ENCODE results near the gene ADAMTS8.

ADAMTS8 gene

DNA sequence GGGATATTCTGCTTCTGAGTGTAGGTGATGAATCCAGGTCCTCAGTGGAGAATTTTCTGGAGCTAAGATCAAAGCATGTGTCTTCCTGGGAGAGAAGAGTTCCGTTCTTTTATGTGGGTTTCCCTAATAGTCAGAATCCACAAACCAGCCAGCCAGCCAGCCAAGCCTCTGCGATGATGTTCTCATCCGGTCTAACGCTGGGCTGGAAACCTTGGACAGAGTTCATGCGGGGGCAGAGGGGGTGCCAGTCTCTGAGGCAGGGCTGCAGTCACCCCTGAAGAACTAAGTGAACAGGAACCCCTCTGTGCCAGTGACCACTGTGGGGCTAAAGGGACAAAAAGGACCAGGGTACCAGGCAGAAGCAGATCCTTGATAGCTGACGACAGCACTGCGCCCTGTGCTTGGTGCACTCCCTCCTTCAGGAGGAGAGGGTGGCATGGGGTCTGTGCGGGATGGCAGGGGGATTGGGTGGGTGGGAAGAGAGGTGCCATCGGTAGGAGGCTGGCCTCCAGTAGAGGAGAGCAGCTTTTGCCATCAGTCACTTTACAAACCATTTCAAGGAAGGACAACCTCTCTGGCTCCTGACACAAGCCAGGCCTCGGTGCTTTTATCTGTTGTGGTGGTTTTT lies 47.1 kb upstream of the ADAMTS8 start:
- Histone ChIP-seq H2AK5ac (ENCODE audit: low read length) (no peak overlapping the region), H2BK5ac (ENCODE audit: low read depth, low read length, poor library complexity) (no peak overlapping the region), H3K23ac (ENCODE audit: low read length) (no peak overlapping the region), H3K18ac (ENCODE audit: low read length) (no peak overlapping the region), H3K4ac (ENCODE audit: low read depth, low read length) (no peak overlapping the region), H4K12ac (ENCODE audit: low read depth, low read length) (no peak overlapping the region), H3K79me2 (ENCODE audit: control insufficient read depth, insufficient read depth, low read length, poor library complexity) (no peaks in the 10 kb centered on the region), H4K8ac (ENCODE audit: low read depth, low read length) (no peak overlapping the region), H3K4me3 (ENCODE audit: low read depth, low read length) (no peak overlapping the region), H2BK120ac (ENCODE audit: insufficient read depth, low read length, poor library complexity) (no peak overlapping the region), H3K9me3 (ENCODE audit: insufficient read depth, low read depth, low read length) (peaks cover 6% of the 10 kb centered on the region), H2BK12ac (ENCODE audit: low read length) (no peak overlapping the region), H4K91ac (ENCODE audit: low read depth, low read length) (no peak overlapping the region), H3K79me1 (ENCODE audit: low read length) (no peaks in the 10 kb centered on the region), H3K36me3 (ENCODE audit: control insufficient read depth in 1 of 2, insufficient read depth in 2 of 2, low read length in 2 of 2) (no peaks in the 10 kb centered on the region), H3K4me1 (ENCODE audit: control insufficient read depth in 1 of 2, insufficient read depth in 2 of 2, low read length in 2 of 2) (peaks cover 5 to 12% of the 10 kb centered on the region in 2 experiments), H3K27ac (ENCODE audit: low read depth, low read length) (no peak overlapping the region), H2AFZ (ENCODE audit: insufficient read depth, low read length, poor library complexity) (no peak overlapping the region), H3K9ac (ENCODE audit: low read length) (no peak overlapping the region), H3K27me3 (ENCODE audit: insufficient read depth, low read length) (no peaks in the 10 kb centered on the region), H3K14ac (ENCODE audit: low read length) (no peak overlapping the region), H3K4me2 (ENCODE audit: low read length) (no peak overlapping the region)
- WGBS (ENCODE audit: extremely low coverage, insufficient coverage, insufficient read length), result no CpG with 5 or more reads among the region's 10 CpGs
- no peak for DNase-seq

DNA sequence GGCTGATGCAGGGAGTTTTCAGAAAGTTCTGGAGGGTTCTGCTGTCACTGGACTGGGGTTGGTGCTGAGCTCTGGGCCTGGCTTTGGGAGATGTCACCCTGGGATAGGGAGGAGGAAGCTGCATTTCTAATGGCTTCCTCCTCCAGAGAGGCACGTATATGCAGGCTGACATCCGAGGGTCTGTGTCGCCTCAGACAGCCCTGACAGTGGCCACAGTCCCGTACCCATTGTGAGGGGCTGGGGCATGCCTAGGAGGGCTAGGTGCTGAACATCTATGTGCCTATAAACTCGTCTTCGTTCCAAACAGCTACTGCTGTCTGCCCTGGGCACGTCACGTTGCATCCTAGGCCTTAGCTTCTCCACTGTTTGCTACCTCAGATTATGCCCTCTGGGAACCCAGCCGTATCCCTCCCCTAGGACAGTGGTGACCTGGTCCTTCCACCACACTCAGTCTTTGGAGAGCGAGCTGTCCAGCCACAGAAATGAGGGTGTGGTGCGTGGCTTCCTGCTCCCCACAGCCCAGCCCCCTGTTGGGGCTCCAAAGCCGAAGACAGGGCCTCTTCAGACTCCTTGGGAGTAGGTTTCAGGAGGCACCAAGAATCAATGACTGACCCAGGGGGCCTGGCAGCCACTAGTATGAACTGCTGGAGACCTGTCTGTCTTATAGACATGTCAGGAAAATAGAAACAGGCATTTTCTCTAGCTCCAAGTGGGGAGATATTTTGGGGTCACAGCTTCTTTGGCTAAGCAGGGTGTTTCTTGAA lies 46.4 kb upstream of the ADAMTS8 start:
- no peak overlapping the region for H3K4ac ChIP-seq (ENCODE audit: low read depth, low read length)
- no peak overlapping the region for H3K14ac ChIP-seq (ENCODE audit: low read length)
- H3K27ac ChIP-seq (ENCODE audit: low read depth, low read length), result no peak overlapping the region
- H3K79me2 ChIP-seq (ENCODE audit: control insufficient read depth, insufficient read depth, low read length, poor library complexity), result no peaks in the 10 kb centered on the region
- H2BK12ac ChIP-seq (ENCODE audit: low read length), result no peak overlapping the region
- no peak overlapping the region for H3K4me2 ChIP-seq (ENCODE audit: low read length)
- peaks cover 7% of the 10 kb centered on the region for H3K9me3 ChIP-seq (ENCODE audit: insufficient read depth, low read depth, low read length)
- H4K12ac ChIP-seq (ENCODE audit: low read depth, low read length), result no peak overlapping the region
- H2BK5ac ChIP-seq (ENCODE audit: low read depth, low read length, poor library complexity), result no peak overlapping the region
- H3K27me3 ChIP-seq (ENCODE audit: insufficient read depth, low read length), result no peaks in the 10 kb centered on the region
- H3K79me1 ChIP-seq (ENCODE audit: low read length), result no peaks in the 10 kb centered on the region
- H3K4me1 ChIP-seq (ENCODE audit: control insufficient read depth in 1 of 2, insufficient read depth in 2 of 2, low read length in 2 of 2), result peaks cover 5 to 12% of the 10 kb centered on the region in 2 experiments
- no peak overlapping the region for H3K4me3 ChIP-seq (ENCODE audit: low read depth, low read length)
- no CpG with 5 or more reads among the region's 12 CpGs for WGBS (ENCODE audit: extremely low coverage, insufficient coverage, insufficient read length)
- H3K36me3 ChIP-seq (ENCODE audit: control insufficient read depth in 1 of 2, insufficient read depth in 2 of 2, low read length in 2 of 2), result no peaks in the 10 kb centered on the region
- no peak overlapping the region for H3K23ac ChIP-seq (ENCODE audit: low read length)
- H2BK120ac ChIP-seq (ENCODE audit: insufficient read depth, low read length, poor library complexity), result no peak overlapping the region
- H3K9ac ChIP-seq (ENCODE audit: low read length), result no peak overlapping the region
- no peak overlapping the region for H4K8ac ChIP-seq (ENCODE audit: low read depth, low read length)
- DNase-seq, result no peak
- H3K18ac ChIP-seq (ENCODE audit: low read length), result no peak overlapping the region
- no peak overlapping the region for H4K91ac ChIP-seq (ENCODE audit: low read depth, low read length)
- H2AK5ac ChIP-seq (ENCODE audit: low read length), result no peak overlapping the region
- H2AFZ ChIP-seq (ENCODE audit: insufficient read depth, low read length, poor library complexity), result no peak overlapping the region

DNA sequence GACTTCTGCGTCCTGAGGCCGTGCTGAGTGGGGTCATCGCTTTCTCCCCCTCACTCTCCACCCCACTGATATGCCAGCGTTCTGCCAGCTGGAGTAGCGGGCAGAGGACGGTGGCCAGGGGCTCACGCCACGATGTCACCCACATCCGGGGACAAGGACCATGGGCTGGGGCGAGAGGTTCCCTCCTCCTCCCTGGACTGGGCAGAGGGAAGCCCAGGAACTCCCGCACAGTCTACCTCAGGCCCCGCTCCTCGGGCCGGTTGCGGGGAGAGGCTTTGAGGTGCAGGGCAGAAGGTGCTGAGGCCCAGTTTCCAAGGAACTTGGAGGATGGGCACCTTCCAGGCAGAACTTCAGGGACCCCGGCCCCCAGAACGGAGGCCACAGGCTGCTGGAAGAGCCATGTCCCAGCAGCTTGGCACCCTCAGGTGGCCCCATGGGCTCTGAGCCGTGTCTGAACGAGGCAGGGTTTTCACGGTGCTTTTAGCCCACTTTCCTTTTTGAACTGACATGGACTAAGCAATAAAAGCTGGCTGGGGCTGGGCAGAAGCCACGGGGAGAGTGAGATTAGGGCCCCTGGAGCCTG lies 45.5 kb upstream of the ADAMTS8 start:
- H3K4ac ChIP-seq (ENCODE audit: low read depth, low read length), result no peak overlapping the region
- no peak overlapping the region for H2BK12ac ChIP-seq (ENCODE audit: low read length)
- no peak overlapping the region for H2BK5ac ChIP-seq (ENCODE audit: low read depth, low read length, poor library complexity)
- H4K8ac ChIP-seq (ENCODE audit: low read depth, low read length), result no peak overlapping the region
- no peak for DNase-seq
- no peak overlapping the region for H3K18ac ChIP-seq (ENCODE audit: low read length)
- no peaks in the 10 kb centered on the region for H3K36me3 ChIP-seq (ENCODE audit: control insufficient read depth in 1 of 2, insufficient read depth in 2 of 2, low read length in 2 of 2)
- H3K4me2 ChIP-seq (ENCODE audit: low read length), result no peak overlapping the region
- H2AK5ac ChIP-seq (ENCODE audit: low read length), result no peak overlapping the region
- H3K79me2 ChIP-seq (ENCODE audit: control insufficient read depth, insufficient read depth, low read length, poor library complexity), result no peaks in the 10 kb centered on the region
- no peak overlapping the region for H3K27ac ChIP-seq (ENCODE audit: low read depth, low read length)
- no peak overlapping the region for H3K4me3 ChIP-seq (ENCODE audit: low read depth, low read length)
- no CpG with 5 or more reads among the region's 21 CpGs for WGBS (ENCODE audit: extremely low coverage, insufficient coverage, insufficient read length)
- H4K91ac ChIP-seq (ENCODE audit: low read depth, low read length), result no peak overlapping the region
- no peak overlapping the region for H4K12ac ChIP-seq (ENCODE audit: low read depth, low read length)
- H3K27me3 ChIP-seq (ENCODE audit: insufficient read depth, low read length), result no peaks in the 10 kb centered on the region
- peaks cover 5 to 12% of the 10 kb centered on the region in 2 experiments for H3K4me1 ChIP-seq (ENCODE audit: control insufficient read depth in 1 of 2, insufficient read depth in 2 of 2, low read length in 2 of 2)
- H3K9me3 ChIP-seq (ENCODE audit: insufficient read depth, low read depth, low read length), result peaks cover 4% of the 10 kb centered on the region
- no peak overlapping the region for H2AFZ ChIP-seq (ENCODE audit: insufficient read depth, low read length, poor library complexity)
- no peak overlapping the region for H3K23ac ChIP-seq (ENCODE audit: low read length)
- no peak overlapping the region for H2BK120ac ChIP-seq (ENCODE audit: insufficient read depth, low read length, poor library complexity)
- no peak overlapping the region for H3K9ac ChIP-seq (ENCODE audit: low read length)
- no peaks in the 10 kb centered on the region for H3K79me1 ChIP-seq (ENCODE audit: low read length)
- no peak overlapping the region for H3K14ac ChIP-seq (ENCODE audit: low read length)

DNA sequence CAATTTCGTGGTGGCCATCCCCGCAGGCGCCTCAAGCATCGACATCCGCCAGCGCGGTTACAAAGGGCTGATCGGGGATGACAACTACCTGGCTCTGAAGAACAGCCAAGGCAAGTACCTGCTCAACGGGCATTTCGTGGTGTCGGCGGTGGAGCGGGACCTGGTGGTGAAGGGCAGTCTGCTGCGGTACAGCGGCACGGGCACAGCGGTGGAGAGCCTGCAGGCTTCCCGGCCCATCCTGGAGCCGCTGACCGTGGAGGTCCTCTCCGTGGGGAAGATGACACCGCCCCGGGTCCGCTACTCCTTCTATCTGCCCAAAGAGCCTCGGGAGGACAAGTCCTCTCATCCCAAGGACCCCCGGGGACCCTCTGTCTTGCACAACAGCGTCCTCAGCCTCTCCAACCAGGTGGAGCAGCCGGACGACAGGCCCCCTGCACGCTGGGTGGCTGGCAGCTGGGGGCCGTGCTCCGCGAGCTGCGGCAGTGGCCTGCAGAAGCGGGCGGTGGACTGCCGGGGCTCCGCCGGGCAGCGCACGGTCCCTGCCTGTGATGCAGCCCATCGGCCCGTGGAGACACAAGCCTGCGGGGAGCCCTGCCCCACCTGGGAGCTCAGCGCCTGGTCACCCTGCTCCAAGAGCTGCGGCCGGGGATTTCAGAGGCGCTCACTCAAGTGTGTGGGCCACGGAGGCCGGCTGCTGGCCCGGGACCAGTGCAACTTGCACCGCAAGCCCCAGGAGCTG lies 44.8 kb upstream of the ADAMTS8 start:
- Histone ChIP-seq H2BK12ac (ENCODE audit: low read length) (no peak overlapping the region), H2BK5ac (ENCODE audit: low read depth, low read length, poor library complexity) (no peak overlapping the region), H3K18ac (ENCODE audit: low read length) (no peak overlapping the region), H3K9me3 (ENCODE audit: insufficient read depth, low read depth, low read length) (peaks cover 4% of the 10 kb centered on the region), H3K79me1 (ENCODE audit: low read length) (no peaks in the 10 kb centered on the region), H2BK120ac (ENCODE audit: insufficient read depth, low read length, poor library complexity) (no peak overlapping the region), H3K79me2 (ENCODE audit: control insufficient read depth, insufficient read depth, low read length, poor library complexity) (no peaks in the 10 kb centered on the region), H2AFZ (ENCODE audit: insufficient read depth, low read length, poor library complexity) (no peak overlapping the region), H3K27me3 (ENCODE audit: insufficient read depth, low read length) (no peaks in the 10 kb centered on the region), H3K4me1 (ENCODE audit: control insufficient read depth in 1 of 2, insufficient read depth in 2 of 2, low read length in 2 of 2) (peaks cover 4 to 7% of the 10 kb centered on the region in 2 experiments), H3K4me3 (ENCODE audit: low read depth, low read length) (no peak overlapping the region), H3K27ac (ENCODE audit: low read depth, low read length) (no peak overlapping the region), H3K9ac (ENCODE audit: low read length) (no peak overlapping the region), H3K36me3 (ENCODE audit: control insufficient read depth in 1 of 2, insufficient read depth in 2 of 2, low read length in 2 of 2) (no peaks in the 10 kb centered on the region), H4K12ac (ENCODE audit: low read depth, low read length) (no peak overlapping the region), H3K4me2 (ENCODE audit: low read length) (no peak overlapping the region), H2AK5ac (ENCODE audit: low read length) (no peak overlapping the region), H3K4ac (ENCODE audit: low read depth, low read length) (no peak overlapping the region), H4K8ac (ENCODE audit: low read depth, low read length) (no peak overlapping the region), H3K14ac (ENCODE audit: low read length) (no peak overlapping the region), H3K23ac (ENCODE audit: low read length) (no peak overlapping the region), H4K91ac (ENCODE audit: low read depth, low read length) (no peak overlapping the region)
- WGBS (ENCODE audit: extremely low coverage, insufficient coverage, insufficient read length), result no CpG with 5 or more reads among the region's 52 CpGs
- no peak for DNase-seq
